Activated CD4-positive, alpha-beta T cell treated with anti-CD3 and anti-CD28 coated beads for 1 hour (primary cell): ENCODE measurements around the gene ZSWIM1.
A peak's percentile ranks its signal among the peaks of the same experiment; 100 is the strongest.
"Not testable (repeated sequence)": the region's sequence is repeated elsewhere in the genome, so short reads cannot be mapped to it uniquely, and the experiment has no call there.

Source experiments
- DNase-seq: peaks from one replicate; pipeline ENCODE4 v3.0.0-alpha.2; 2020

Gene ZSWIM1

DNA sequence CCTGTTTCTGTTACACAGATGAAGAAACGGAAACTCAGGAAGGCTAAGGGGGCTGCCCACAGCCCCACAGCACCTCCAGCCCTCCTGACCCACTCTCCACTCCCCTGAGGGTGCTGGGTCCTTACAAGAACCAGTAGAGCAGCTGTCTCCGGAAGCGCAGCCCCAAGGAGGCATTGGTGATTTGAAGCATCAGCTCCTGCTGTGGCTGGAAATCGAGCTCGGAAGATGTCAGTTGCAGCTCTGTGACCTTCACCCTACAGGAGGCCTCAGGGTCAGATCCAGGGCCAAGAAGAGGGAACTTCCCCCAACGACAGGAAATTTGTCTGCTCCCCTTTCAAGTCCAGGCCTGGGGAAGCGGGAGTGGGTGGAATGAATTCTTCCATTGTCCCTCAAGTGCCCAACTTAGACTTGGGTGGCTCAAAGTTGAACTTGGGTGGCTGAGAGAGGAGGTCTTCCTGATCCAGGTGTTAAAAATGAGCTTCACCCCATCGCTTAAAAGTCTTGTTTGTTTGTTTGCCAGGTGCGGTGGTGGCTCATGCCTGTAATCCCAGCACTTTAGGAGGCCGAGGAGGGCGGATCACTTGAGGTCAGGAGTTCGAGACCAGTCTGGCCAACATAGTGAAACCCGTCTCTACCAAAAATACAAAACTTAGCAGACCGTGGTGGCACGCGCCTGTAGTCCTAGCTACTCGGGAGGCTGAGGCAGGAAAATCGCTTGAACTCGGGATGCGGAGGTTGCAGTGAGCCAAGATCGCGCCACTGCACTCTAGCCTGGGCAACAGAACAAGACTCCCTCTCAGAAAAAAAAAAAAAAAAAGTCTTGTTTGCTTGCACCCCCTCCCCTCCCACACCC is 29.0 kb downstream of the ZSWIM1 start:
- DNase-seq, result no peak

DNA sequence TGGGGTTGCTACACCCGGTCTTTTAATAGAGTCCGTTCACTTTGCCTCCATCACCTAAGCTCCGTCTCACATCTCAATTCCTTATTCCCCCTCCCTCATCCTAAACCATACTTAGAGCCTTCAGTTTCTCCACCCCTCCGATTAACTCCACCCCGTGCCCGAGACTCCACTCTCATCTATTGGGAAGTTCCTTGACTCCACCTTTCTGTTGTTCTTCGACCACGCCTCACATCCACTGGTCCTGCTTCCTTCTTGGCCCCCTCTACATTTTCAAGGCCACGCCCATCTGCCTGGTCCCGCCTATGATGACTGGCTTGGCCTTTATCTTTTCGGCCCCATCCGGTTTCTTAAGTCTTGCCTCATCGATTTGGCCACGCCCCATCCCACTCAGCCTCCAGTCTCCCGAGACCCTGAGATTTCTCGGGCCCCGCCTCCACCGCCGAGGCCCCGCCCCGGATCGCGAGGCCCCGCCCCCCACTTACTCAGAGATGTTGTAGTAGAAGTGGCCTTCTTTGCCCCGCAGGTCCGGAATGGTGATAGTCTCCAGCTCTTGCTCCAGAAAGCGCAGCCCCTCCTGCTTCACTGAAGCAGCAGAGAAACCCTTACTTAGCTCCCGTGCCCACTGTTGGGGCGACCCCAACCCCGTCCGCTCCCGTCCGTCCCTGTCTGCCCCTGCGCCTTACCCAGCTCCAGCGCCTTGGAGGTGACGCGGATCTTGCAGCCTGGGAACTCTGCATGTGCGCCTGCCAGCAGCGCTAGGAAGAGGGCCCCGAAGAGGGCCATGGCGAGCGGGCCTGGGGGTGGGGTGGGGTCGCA is 29.9 kb downstream of the ZSWIM1 start:
- peak; percentile 68 for DNase-seq

DNA sequence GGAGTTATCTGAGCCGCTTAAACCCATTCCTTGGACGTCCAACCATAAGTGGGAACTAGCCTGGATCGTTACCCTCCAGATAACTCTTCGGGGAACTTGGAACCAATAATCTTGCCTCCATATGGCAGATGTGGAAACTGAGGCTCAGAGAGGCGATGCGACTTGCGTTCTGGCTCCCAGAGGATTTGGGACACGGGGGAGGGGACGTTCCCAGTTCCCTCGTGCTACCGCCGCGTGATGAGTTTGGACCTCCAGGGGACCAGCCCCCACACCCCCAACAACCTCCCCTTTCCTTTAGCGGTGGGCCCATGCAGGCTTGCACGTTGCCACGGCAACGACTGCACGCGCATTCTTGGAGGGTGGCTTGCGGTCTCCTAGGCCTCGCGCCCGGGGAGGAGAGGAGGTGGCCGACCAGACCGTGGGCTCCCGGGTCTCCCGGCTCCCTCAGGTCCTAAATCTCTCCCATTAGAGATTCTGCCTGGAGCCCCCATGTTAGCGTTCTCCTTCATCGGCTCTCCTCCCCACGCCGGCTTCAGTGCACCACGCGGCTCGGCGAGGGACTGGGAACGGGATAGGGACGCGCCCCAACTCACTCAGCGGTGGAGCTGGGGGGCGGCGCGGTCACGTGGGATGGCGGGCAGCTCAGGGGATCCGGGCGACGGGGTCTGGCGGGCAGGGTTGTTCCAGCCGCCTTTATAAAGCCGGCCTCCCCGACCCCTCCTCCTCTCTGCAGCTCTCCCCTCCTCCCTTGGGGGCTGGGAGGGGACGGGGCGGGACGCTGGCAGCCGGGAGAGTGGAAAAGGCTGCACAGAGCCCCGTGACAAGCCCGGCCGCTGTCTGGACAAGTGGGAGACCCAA is 30.7 kb downstream of the ZSWIM1 start, which contains the start of gene PLTP:
Gene PLTP, minus strand, starts transcription at position 670 of the 858 bp plus-strand sequence. CDS start 703 bp downstream, outside the sequence.
- DNase-seq, result no peak

DNA sequence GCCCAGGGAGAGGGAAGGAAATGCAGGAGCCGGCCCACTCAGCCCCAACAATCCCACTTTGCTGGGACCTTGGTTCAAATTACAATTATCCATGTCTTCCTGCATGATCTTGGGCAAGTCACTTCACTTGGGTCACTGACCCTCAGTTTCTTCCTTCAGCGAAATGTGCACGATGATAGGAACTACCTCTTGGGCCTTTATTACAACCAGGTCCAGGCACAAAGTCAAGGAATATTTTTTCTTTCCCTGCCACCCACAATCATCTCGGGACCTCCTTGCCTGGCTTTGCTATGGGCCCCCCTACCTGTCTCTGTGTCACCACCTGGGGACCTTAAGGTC is 31.3 kb downstream of the ZSWIM1 start:
- DNase-seq, result no peak

DNA sequence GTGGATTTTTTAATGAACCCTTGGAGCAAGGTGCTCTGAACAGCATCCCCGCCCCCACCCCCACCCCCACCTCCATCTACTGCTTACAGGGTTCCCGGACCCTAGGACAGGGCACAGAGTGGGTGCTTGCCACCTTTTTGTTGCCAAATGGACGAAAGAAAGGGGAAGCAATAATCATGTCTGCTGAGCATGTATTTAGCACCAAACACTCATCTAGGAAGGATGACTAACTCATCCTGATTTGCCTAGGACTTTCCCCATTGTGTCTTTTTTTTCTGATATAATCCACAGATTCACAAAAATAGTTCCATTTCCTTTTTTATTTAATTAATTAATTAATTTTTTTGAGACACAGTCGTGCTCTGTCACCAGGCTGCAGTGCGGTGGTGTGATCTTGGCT is 32.1 kb downstream of the ZSWIM1 start:
- DNase-seq, result no peak

DNA sequence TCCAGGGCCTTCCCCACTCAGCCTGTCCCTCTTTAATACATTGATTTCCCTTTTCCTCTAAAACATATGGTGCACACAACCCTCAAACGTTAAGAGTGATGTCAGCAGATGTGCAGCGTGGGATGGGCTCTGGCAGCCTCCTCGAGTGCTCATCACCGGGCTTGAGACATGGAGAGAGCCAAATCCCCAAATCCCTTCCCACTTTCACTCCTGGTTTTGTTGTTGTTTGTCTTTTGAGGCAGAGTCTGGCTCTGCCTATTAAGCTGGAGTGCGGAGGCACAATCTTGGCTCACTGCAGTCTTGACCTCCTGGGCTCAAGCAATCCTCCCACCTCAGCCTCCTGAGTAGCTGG is 36.7 kb downstream of the ZSWIM1 start:
- DNase-seq, result no peak

DNA sequence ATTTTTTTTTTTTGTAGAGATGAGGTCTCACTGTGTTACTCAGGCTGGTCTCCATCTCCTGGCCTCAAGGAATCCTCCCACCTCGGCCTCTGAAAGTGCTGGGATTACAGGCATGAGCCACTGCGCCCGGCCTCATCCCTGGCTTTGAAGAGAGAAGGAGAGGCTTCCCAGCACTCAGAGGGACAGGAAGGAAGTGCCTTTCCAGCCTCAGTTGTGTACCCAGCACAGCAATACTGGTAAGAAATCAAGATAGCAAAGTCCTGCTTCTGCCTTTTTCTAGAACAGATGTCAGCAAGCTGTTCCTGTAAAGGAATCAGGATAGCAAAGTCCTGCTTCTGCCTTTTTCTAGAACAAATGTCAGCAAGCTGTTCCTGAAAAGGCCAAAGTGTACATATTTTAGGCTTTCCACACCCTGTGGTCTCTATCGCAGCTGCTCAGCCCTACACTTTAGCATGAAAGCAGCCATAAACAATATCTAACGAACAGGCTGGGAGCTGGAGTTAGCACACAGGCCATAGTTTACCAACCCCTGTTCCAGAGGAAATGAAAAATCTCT is 37.2 kb downstream of the ZSWIM1 start:
- DNase-seq, result no peak

DNA sequence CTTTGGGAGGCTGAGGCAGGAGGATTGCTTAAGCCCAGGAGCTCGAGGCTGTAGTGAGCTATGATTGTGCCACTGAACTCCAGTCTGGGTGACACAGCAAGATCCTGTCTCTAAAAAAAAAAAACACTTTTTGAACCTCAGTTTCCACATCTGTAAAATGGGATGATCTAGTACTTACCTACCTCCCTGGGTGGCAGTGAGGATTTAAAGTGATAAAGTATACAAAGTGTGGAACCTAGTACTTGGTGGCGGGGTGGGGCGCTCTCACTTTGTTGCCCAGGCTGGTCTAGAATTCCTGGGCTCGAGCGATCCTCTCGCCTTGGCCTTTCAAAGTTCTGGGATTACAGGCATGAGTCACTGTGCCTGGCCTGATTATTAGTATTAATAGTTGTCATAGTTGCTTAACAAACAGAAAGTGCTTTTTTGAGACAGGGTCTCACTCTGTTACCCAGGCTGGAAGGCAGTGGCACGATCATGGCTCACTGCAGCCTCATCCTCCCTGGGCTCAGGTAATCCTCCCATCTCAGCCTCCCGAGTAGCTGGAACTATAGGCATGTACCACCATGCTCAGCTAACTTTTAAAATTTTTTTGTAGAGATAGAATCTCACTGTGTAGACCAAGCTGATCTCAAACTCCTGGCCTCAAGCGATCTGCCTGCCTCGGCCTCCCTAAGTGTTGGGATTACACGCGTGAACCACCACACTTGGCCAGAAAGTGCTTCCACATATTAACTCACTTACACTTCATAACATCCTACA is 37.9 kb downstream of the ZSWIM1 start:
- DNase-seq, result no peak

DNA sequence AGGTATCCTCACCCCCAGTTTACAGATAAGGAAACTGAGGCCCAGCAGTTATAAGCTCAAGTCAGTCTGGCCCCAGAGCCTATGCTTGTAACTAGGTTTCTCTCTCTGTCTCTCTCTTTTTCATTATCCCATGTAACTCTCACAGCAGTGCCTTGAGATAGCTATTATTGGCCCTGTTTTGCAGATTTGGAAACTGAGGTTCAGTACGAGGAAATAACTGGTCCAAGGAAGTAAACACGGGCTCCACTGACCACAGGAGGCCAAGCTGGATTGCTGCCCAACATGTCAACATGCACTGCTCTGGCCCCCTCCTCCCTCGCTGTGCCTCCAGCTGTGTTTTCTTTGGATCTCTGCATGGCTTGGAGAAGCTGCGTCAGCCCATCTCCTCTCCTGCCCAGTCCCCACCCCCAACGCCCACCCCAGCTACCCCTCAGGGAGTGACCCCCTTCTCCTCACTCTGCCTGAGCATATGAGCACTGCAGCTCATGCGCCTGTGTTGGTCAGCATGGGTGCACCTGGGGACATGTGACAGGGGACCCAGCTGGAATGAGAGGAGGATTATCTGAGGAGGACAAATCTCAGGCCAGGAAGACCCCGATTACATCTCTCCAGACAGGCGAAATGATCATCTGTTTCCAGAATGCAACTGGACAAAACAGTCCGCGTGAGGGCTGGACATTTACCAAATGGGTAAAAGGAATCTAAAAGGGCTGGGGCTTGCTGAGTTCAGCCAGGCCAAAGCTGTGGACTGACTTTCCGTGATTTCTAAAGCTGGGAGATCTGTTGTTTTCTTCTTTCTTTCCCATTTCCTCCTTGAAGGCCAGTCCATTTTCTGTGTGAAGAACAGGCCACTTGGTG is 38.7 kb downstream of the ZSWIM1 start:
- DNase-seq, result no peak

DNA sequence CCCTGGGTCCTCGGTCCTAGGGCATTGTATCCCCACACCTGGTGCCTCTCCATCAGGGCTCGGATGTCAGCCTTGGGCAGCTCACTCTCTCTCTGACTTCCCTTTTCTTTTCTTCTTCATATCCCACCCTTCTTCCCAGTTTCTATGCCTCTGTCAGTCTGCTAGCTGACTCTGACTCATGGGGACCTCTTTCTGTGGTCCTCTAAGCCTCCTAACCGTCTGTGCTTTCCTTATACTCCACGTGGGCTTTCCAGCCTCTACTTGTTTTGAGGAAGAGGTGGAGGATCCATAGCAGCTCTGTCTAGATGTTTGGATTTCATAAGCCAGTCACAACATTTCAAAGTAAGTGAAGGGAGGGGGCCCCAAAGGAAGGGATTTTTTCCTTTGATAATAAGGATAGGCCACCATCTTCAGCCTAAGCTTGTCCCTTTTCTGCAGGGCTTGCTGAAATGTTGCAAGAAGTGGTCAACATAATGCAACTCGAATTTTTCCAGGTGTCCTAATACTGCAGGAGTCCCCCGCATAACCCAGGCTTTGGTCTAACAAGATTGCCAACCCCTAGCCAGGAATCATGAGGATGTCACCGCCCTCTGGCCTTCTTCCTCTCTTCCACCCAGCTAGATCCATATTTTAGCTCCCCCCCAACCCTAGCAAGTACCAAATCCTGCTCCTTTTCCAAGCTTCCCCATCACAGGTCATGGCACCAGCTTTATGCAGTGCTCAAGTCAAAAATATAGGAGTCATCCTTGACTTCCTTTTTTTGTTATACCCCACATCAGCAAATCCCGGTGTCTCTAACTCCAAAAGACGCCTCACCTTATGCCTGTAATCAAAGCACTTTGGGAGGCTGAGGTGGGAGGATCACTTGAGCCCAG is 39.7 kb downstream of the ZSWIM1 start:
- DNase-seq, result no peak

DNA sequence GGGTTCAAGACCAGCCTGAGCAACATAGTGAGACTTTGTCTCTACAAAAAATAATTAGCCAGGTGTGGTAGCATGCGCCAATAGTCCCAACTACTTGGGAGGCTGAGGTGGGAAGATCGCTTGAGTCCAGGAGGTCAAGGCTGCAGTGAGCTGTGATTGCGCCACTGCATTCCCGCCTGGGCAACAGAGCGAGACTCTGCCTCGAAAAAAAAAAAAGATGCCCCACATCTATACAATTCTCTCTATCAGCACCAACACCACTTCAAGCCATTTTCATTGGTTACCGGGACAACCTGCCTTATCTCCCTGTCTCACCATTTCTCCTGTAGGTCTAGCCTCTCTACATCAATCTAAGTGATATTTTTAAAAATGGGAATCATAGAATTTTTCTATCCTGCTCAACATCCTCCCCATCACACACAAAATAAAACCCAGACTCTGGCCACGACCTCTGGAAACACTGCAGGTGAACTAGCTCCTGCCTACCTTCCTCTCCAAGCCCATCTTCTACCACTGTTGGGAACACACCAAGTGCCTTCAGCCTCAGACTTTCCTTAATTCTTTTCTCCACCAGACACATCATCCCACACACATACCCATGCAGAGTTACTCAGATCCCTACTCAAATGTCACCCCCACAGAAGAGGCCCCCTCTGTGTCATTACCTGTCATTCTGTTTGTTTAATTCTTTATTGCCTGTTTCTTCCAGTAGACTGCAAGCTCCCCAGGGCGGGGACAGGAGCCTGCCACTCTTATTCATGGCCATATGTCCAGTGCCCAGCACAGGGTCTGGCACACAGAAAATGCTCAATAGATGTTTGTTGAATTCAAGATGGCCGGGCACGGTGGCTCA is 40.5 kb downstream of the ZSWIM1 start:
- DNase-seq, result no peak

DNA sequence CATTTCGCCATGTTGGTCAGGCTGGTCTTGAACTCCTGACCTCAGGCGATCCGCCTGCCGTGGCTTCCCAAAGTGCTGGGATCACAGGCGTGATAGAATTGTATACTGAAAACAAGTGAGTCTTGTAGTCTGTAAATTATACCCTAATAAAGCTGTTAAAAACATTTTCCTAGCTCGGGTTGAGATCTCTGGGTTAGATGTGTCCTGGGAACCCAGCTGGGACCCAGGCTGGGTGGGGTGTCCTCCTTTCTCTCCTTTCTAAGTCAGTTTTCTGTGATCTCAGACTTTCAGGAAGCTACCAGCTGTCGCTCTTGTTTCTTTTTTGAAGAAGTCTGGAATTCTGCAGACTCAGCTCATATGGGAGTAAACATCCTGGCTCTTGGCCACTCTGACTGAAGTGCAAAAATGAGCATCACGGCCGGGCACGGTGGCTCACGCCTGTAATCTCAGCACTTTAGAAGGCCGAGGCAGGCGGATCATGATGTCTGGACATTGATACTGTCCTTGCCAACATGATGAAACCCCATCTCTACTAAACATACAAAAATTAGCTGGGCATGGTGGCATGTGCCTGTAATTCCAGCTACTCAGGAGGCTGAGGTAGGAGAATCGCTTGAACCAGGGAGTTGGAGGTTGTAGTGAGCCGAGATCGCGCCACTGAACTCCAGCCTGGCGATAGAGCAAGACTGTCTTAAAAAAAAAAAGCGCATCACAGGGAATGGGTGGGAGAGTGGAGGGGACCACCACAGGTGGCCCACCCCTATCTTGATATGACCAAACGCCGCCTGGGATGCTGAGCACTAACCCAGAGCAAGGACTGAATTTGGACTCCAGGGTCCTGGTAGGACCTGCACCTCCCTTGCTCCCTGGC is 43.6 kb downstream of the ZSWIM1 start:
- no peak for DNase-seq

DNA sequence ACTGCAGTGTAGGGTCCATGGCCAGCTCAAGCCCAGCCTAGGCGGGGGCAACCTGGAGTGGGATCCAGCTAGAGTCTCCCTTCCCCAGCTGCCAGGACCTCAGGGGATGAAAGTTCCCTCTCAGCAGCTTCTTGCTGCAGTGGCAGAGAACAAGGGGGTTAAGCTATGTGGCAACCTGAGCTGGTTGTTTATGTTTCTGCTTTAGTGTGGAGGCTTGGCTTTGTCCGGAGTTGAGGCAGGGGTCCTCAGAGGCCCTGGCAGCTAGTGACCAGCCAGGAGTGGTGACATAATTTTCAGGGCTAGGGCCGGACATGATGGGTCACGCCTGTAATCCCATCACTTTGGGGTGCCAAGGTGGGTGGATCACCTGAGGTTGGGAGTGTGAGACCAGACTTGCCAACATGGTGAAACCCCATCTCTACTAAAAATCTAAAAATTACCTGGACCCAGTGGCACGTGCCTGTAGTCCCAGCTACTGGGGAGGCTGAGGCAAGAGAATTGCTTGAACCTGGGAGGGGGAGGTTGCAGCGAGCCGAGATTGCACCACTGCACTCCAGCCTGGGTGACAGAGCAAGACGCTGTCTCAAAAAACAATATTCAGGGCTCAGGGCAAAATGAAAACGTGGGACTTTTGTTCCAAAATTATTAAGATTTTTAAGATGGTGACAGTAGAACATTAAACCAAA is 44.9 kb downstream of the ZSWIM1 start:
- DNase-seq, result no peak

DNA sequence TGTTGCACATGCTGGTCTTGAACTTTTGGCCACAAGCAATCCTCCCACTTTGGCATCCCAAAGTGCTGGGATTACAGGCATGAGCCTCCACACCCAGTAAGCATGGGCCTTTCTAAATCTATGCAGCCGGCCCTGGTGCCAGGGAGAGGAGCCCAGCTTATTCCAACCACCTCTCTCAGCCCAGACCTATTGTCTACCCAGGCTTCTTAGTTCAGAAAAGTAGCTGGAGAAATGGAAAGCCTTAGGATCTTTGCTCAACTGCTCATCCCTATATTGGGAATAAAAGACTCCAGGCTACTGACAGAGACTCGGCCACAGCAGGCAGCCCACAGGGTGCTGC is 45.7 kb downstream of the ZSWIM1 start:
- no peak for DNase-seq

DNA sequence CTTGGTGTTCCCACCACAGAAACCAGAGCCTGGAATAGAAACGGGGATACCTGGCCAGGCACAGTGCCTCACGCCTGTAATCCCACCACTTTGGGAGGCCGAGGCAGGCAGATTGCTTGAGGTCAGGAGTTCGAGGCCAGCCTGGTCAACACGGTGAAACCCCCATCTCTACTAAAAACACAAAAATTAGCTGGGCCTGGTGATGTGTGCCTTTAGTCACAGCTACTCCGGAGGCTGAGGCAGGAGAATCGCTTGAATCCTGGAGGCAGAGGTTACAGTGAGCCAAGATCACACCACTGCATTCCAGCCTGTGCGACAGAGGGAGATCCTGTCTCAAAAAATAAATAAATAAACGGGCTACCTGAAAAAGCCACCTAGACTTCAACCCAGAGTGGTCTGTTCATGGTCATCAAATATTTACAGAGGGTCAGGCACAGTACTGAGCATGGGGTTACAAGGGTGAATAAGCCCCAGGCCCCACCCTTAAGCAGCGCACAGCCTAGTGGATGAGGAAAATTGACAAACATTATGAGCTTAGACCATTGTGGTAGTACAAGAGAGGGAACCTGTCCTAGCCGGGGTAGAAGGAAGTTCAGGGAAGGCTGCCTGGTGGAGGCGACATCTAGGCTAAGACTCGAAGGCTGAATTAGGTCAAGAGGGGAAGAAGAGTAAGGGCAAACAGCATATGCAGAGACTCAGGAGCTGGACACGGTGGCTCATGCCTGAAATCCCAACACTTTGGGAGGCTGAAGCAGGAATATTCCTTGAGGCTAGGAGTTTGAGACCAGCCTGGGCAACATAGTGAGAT is 46.2 kb downstream of the ZSWIM1 start:
- DNase-seq, result no peak

DNA sequence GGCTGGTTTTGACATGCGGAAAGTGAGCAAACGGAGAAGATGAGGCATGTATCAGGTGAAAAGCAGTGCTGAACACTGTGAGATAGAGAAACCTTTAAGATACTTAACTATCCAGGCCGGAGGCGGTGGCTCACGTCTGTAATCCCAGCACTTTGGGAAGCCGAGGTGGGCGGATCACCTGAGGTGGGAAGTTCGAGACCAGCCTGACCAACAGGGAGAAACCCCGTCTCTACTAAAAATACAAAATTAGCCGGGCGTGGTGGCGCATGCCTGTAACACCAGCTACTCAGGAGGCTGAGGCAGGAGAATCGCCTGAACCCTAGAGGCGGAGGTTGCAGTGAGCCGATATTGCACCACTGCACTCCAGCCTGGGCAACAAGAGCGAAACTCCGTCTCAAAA is 50.7 kb downstream of the ZSWIM1 start:
- DNase-seq, result not testable (repeated sequence)
